ENCODE results near the gene ZFYVE16. TPM values are rescaled to one million over a fixed set of nuclear protein-coding genes. Genes with fewer than 3 reads are reported as not detected.
"Not testable (repeated sequence)": the region's sequence is repeated elsewhere in the genome, so short reads cannot be mapped to it uniquely, and the experiment has no call there.

The ZFYVE16 gene
- total RNA-seq, 2 donors from 2014 or later, result 8.4 to 9.2 TPM

- ATAC-seq (no peak), DNase-seq (no peak)
- no peaks in the 10 kb centered on the region for H3K36me3 Mint-ChIP-seq (ENCODE audit: low read depth)
- H3K27me3 Mint-ChIP-seq, result peaks cover 9% of the 10 kb centered on the region
- H3K4me3 Mint-ChIP-seq, result no peak overlapping the region
- peaks cover 10% of the 10 kb centered on the region for H3K4me1 Mint-ChIP-seq
- H3K9me3 ChIP-seq (ENCODE audit: control insufficient read depth, low read length, poor library complexity, severe bottlenecking), result no peaks in the 10 kb centered on the region
- H3K27ac Mint-ChIP-seq, result no peak overlapping the region
Measured at GRCh38 chr5:80482578-80482977, 74.7 kb downstream of the ZFYVE16 start.

GRCh38 chr5:80483636-80484232 lies 75.9 kb downstream of the ZFYVE16 start:
- ATAC-seq (no peak), DNase-seq (no peak)
- no peaks in the 10 kb centered on the region for H3K36me3 Mint-ChIP-seq (ENCODE audit: low read depth)
- peaks cover 17% of the 10 kb centered on the region for H3K4me1 Mint-ChIP-seq
- H3K4me3 Mint-ChIP-seq, result no peak overlapping the region
- H3K27me3 Mint-ChIP-seq, result peaks cover 9% of the 10 kb centered on the region
- no peaks in the 10 kb centered on the region for H3K9me3 ChIP-seq (ENCODE audit: control insufficient read depth, low read length, poor library complexity, severe bottlenecking)
- H3K27ac Mint-ChIP-seq, result no peak overlapping the region

GRCh38 chr5:80487444-80487828 lies 79.6 kb downstream of the ZFYVE16 start:
- no peak overlapping the region for H3K27ac Mint-ChIP-seq
- H3K4me1 Mint-ChIP-seq, result peaks cover 15% of the 10 kb centered on the region
- DNase-seq (no peak), ATAC-seq (no peak)
- peak overlapping the region; percentile 84 for H3K4me3 Mint-ChIP-seq
- H3K27me3 Mint-ChIP-seq, result peaks cover 9% of the 10 kb centered on the region
- H3K36me3 Mint-ChIP-seq (ENCODE audit: low read depth), result no peaks in the 10 kb centered on the region
- H3K9me3 ChIP-seq (ENCODE audit: control insufficient read depth, low read length, poor library complexity, severe bottlenecking), result no peaks in the 10 kb centered on the region

GRCh38 chr5:80487829-80488721 lies 80.2 kb downstream of the ZFYVE16 start, which contains the start of gene FAM151B:
TSS of gene FAM151B (plus strand) at chr5:80488100. CDS start at chr5:80488124, 24 bp downstream.
- ATAC-seq (peak; percentile 93), DNase-seq (peak; percentile 36 to 63 (median 51))
- peak within 1 kb of the TSS; percentile 21 for H3K27ac Mint-ChIP-seq
- H3K27me3 Mint-ChIP-seq, result peaks cover 9% of the 10 kb centered on the region
- H3K4me3 Mint-ChIP-seq, result peak within 1 kb of the TSS; percentile 84
- peaks cover 15% of the 10 kb centered on the region for H3K4me1 Mint-ChIP-seq
- H3K9me3 ChIP-seq (ENCODE audit: control insufficient read depth, low read length, poor library complexity, severe bottlenecking), result no peaks in the 10 kb centered on the region
- no peaks in the 10 kb centered on the region for H3K36me3 Mint-ChIP-seq (ENCODE audit: low read depth)

- ATAC-seq, result no peak
- no peak overlapping the region for H3K27ac Mint-ChIP-seq
- no peak for DNase-seq
- H3K27me3 Mint-ChIP-seq, result peaks cover 10% of the 10 kb centered on the region
- peaks cover 15% of the 10 kb centered on the region for H3K4me1 Mint-ChIP-seq
- H3K36me3 Mint-ChIP-seq (ENCODE audit: low read depth), result no peaks in the 10 kb centered on the region
- no peak overlapping the region for H3K4me3 Mint-ChIP-seq
- no peaks in the 10 kb centered on the region for H3K9me3 ChIP-seq (ENCODE audit: control insufficient read depth, low read length, poor library complexity, severe bottlenecking)
Measured at GRCh38 chr5:80491296-80491695, 83.4 kb downstream of the ZFYVE16 start.

GRCh38 chr5:80492741-80493140 lies 84.9 kb downstream of the ZFYVE16 start:
- Mint-ChIP-seq H3K36me3 (ENCODE audit: low read depth) (no peaks in the 10 kb centered on the region), H3K4me1 (peaks cover 6% of the 10 kb centered on the region), H3K27ac (no peak overlapping the region), H3K27me3 (peaks cover 5% of the 10 kb centered on the region), H3K4me3 (no peak overlapping the region)
- no peak for ATAC-seq
- H3K9me3 ChIP-seq (ENCODE audit: control insufficient read depth, low read length, poor library complexity, severe bottlenecking), result no peaks in the 10 kb centered on the region
- DNase-seq, result no peak

- DNase-seq; H3K9me3 ChIP-seq (ENCODE audit: control insufficient read depth, low read length, poor library complexity, severe bottlenecking); ATAC-seq; H3K27me3 Mint-ChIP-seq; H3K4me3 Mint-ChIP-seq; H3K4me1 Mint-ChIP-seq; H3K27ac Mint-ChIP-seq; H3K36me3 Mint-ChIP-seq (ENCODE audit: low read depth): not testable (repeated sequence)
Measured at GRCh38 chr5:80493443-80493842, 85.6 kb downstream of the ZFYVE16 start.

- no peaks in the 10 kb centered on the region for H3K4me1 Mint-ChIP-seq
- DNase-seq (no peak), ATAC-seq (no peak)
- peaks cover 5% of the 10 kb centered on the region for H3K27me3 Mint-ChIP-seq
- no peaks in the 10 kb centered on the region for H3K9me3 ChIP-seq (ENCODE audit: control insufficient read depth, low read length, poor library complexity, severe bottlenecking)
- no peak overlapping the region for H3K4me3 Mint-ChIP-seq
- no peak overlapping the region for H3K27ac Mint-ChIP-seq
- no peaks in the 10 kb centered on the region for H3K36me3 Mint-ChIP-seq (ENCODE audit: low read depth)
Measured at GRCh38 chr5:80495891-80496290, 88.0 kb downstream of the ZFYVE16 start.

GRCh38 chr5:80502800-80503199 lies 94.9 kb downstream of the ZFYVE16 start:
- H3K36me3 Mint-ChIP-seq (ENCODE audit: low read depth), result no peaks in the 10 kb centered on the region

GRCh38 chr5:80503641-80504040 lies 95.8 kb downstream of the ZFYVE16 start:
- ATAC-seq, result peak; percentile 30
- Mint-ChIP-seq H3K27me3 (no peaks in the 10 kb centered on the region), H3K27ac (no peak overlapping the region), H3K4me3 (peak overlapping the region; percentile 64), H3K36me3 (ENCODE audit: low read depth) (no peaks in the 10 kb centered on the region), H3K4me1 (peaks cover 9% of the 10 kb centered on the region)
- DNase-seq, result no peak
- no peaks in the 10 kb centered on the region for H3K9me3 ChIP-seq (ENCODE audit: control insufficient read depth, low read length, poor library complexity, severe bottlenecking)

More at GRCh38 chr5:80502800-80503199, 94.9 kb downstream of the ZFYVE16 start:
- Mint-ChIP-seq H3K27me3 (no peaks in the 10 kb centered on the region), H3K27ac (no peak overlapping the region), H3K4me1 (peaks cover 9% of the 10 kb centered on the region), H3K4me3 (no peak overlapping the region)
- H3K9me3 ChIP-seq (ENCODE audit: control insufficient read depth, low read length, poor library complexity, severe bottlenecking), result no peaks in the 10 kb centered on the region
- ATAC-seq, result no peak
- DNase-seq, result no peak

GRCh38 chr5:80504833-80505232 lies 97.0 kb downstream of the ZFYVE16 start:
- DNase-seq, result no peak
- H3K36me3 Mint-ChIP-seq (ENCODE audit: low read depth), result no peaks in the 10 kb centered on the region
- H3K27me3 Mint-ChIP-seq, result no peaks in the 10 kb centered on the region
- no peak overlapping the region for H3K4me3 Mint-ChIP-seq
- ATAC-seq, result no peak
- peaks cover 9% of the 10 kb centered on the region for H3K4me1 Mint-ChIP-seq
- no peak overlapping the region for H3K27ac Mint-ChIP-seq
- H3K9me3 ChIP-seq (ENCODE audit: control insufficient read depth, low read length, poor library complexity, severe bottlenecking), result no peaks in the 10 kb centered on the region

GRCh38 chr5:80507663-80508062 lies 99.8 kb downstream of the ZFYVE16 start:
- H3K27ac Mint-ChIP-seq, result no peak overlapping the region

GRCh38 chr5:80508844-80509243 lies 101.0 kb downstream of the ZFYVE16 start:
- no peak overlapping the region for H3K4me3 Mint-ChIP-seq
- ATAC-seq, result no peak
- H3K27ac Mint-ChIP-seq, result no peak overlapping the region
- DNase-seq, result no peak
- no peaks in the 10 kb centered on the region for H3K9me3 ChIP-seq (ENCODE audit: control insufficient read depth, low read length, poor library complexity, severe bottlenecking)
- peaks cover 8% of the 10 kb centered on the region for H3K27me3 Mint-ChIP-seq
- H3K4me1 Mint-ChIP-seq, result peaks cover 4% of the 10 kb centered on the region
- peaks cover 2% of the 10 kb centered on the region for H3K36me3 Mint-ChIP-seq (ENCODE audit: low read depth)

More at GRCh38 chr5:80507663-80508062, 99.8 kb downstream of the ZFYVE16 start:
- DNase-seq (no peak), ATAC-seq (no peak)
- Mint-ChIP-seq H3K36me3 (ENCODE audit: low read depth) (peaks cover 2% of the 10 kb centered on the region), H3K4me1 (peaks cover 9% of the 10 kb centered on the region), H3K4me3 (no peak overlapping the region), H3K27me3 (peaks cover 4% of the 10 kb centered on the region)
- H3K9me3 ChIP-seq (ENCODE audit: control insufficient read depth, low read length, poor library complexity, severe bottlenecking), result no peaks in the 10 kb centered on the region

Measured in T-helper 17 cell (primary cell).